ENCODE data around the gene PSPN.

The PSPN gene

GRCh38 chr19:6326815-6327214 is 48.9 kb downstream of the PSPN start:
- peaks cover 5% of the 10 kb centered on the region for H3K4me1 Mint-ChIP-seq
- H3K27ac Mint-ChIP-seq = no peak overlapping the region
- peaks cover 31% of the 10 kb centered on the region for H3K27me3 Mint-ChIP-seq
- H3K9me3 Mint-ChIP-seq = peaks cover 7% of the 10 kb centered on the region
- no peak overlapping the region for H3K4me3 Mint-ChIP-seq
- no peaks in the 10 kb centered on the region for H3K36me3 Mint-ChIP-seq
- no peak for ATAC-seq

- H3K4me3 Mint-ChIP-seq = no peak overlapping the region
- no peak for ATAC-seq
- H3K36me3 Mint-ChIP-seq = no peaks in the 10 kb centered on the region
These were observed 50.1 kb downstream of the PSPN start for GRCh38 chr19:6325614-6326013.

More at GRCh38 chr19:6325614-6326013, 50.1 kb downstream of the PSPN start:
- no peak overlapping the region for H3K27ac Mint-ChIP-seq
- peaks cover 40% of the 10 kb centered on the region for H3K27me3 Mint-ChIP-seq
- peaks cover 7% of the 10 kb centered on the region for H3K9me3 Mint-ChIP-seq
- H3K4me1 Mint-ChIP-seq = peaks cover 5% of the 10 kb centered on the region
